ENCODE data around the gene GLIPR2. TPM values are rescaled to one million over a fixed set of nuclear protein-coding genes. Genes with fewer than 3 reads are reported as not detected.

Gene GLIPR2
- total and polyA plus RNA-seq, 2 of the 4 experiments (the other 2 are of a cell fraction): 35.8 to 43.3 TPM

DNA sequence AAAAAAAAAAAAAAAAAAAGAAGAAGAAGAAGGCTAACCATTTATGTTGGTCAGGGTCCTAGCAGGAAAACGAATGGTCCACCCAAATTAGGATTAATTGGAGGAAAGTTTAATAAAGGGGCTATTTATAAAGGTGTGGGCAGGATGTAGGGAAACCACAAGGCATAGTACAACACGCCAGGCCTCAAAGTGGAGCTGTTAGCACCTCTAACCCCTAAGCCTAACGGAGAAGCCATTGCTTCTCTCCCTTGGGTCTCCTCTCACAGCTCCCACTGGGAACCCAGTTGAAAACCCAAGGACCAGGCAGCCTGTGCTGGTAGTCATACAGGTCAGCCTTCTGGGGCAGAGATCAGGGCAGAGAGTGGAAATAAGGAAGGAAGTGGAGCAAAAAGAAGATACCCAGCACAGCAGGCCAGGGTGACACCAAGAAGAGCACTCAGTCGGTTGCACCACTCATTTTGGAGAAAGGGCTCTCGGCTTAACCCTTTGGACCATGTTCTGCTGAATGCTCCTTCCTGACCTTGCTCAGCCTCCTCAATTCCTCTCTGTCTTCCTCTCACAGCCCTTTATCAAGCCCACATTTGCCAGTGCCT is 8.8 kb upstream of the GLIPR2 start:
- H2BK20ac ChIP-seq (ENCODE audit: low read depth, low read length): no peak overlapping the region
- H3K18ac ChIP-seq (ENCODE audit: low read depth, low read length): no peak overlapping the region
- 0 out of 4 replicates have a peak, but pooled peaks cover 0 to under 1% of the 10 kb centered on the region in 2 experiments for H3K79me1 ChIP-seq (ENCODE audit: low read depth in 1 of 2, low read length in 2 of 2)
- H3K23ac ChIP-seq (ENCODE audit: low read depth, low read length): no peak overlapping the region
- H4K91ac ChIP-seq (ENCODE audit: insufficient read depth, low read depth, low read length): no peak overlapping the region
- no peak overlapping the region for H4K8ac ChIP-seq (ENCODE audit: low read depth in 2 of 2, low read length in 2 of 2)
- no peaks in the 10 kb centered on the region; the same call in 1 of the 2 replicates for H3K9me1 ChIP-seq (ENCODE audit: insufficient read depth, low read length)
- H3K36me3 ChIP-seq (ENCODE audit: control insufficient read depth, insufficient read depth, low read length): peaks cover 19% of the 10 kb centered on the region
- no peak overlapping the region for H2BK15ac ChIP-seq (ENCODE audit: low read depth, low read length)
- no peak for ATAC-seq (ENCODE audit: low read depth)
- 100% methylated on average over 1 of the region's 5 CpGs; no CpG with 5 or more reads in 1 of the 2 experiments for WGBS, 2 experiments (ENCODE audit: extremely low coverage in 2 of 2, insufficient read length in 1 of 2)
- H3K9ac ChIP-seq (ENCODE audit: low read depth, low read length): no peak overlapping the region
- in situ Hi-C loops (cut with MboI; ENCODE audit: low sequenced_read_pairs): no loop called here
- H3K14ac ChIP-seq (replicated peaks; ENCODE audit: low read depth, low read length): no peak overlapping the region
- H4K20me1 ChIP-seq (ENCODE audit: insufficient read depth, low read length): no peaks in the 10 kb centered on the region
- no peak for DNase-seq
- no peak overlapping the region for H3K4me3 ChIP-seq (ENCODE audit: insufficient read depth, low read depth, low read length)
- no TSS peak for BruUV-seq (replicated peaks)
- POLR2A ChIA-PET (ENCODE audit: unreplicated experiment): no interaction called here
- H3K56ac ChIP-seq (ENCODE audit: extremely low read depth, insufficient read depth, low read length): no peak overlapping the region
- H3K9me3 ChIP-seq (ENCODE audit: control insufficient read depth, insufficient read depth, low read length): no peaks in the 10 kb centered on the region
- H2AK5ac ChIP-seq (ENCODE audit: low read depth, low read length): no peak overlapping the region
- no peak overlapping the region for H4K5ac ChIP-seq (ENCODE audit: low read depth, low read length)
- no peak overlapping the region for H2AFZ ChIP-seq (replicated peaks; ENCODE audit: low read length, poor library complexity)
- H2BK5ac ChIP-seq (ENCODE audit: low read depth, low read length, poor library complexity, severe bottlenecking): no peak overlapping the region
- CTCF ChIA-PET: no interaction called here
- no peak overlapping the region for H3K4me2 ChIP-seq (ENCODE audit: low read depth, low read length)
- no peak overlapping the region for H3K4ac ChIP-seq (ENCODE audit: low read depth, low read length)
- no peaks in the 10 kb centered on the region for H3K4me1 ChIP-seq (ENCODE audit: control insufficient read depth, insufficient read depth, low read length)
- TF ChIP-seq POLR2A (IDR thresholded peaks at IDR 0.05; ENCODE audit: low read depth, low read length) (no peak), RFX5 (IDR thresholded peaks at IDR 0.05; ENCODE audit: low read depth, low read length) (no peak), CEBPB (IDR thresholded peaks at IDR 0.05; ENCODE audit: low read depth, low read length) (no peak), MAFK (IDR thresholded peaks at IDR 0.05; ENCODE audit: low read depth, low read length) (no peak), NFE2L2 (IDR thresholded peaks at IDR 0.05; ENCODE audit: low read depth, low read length) (no peak), FOS (IDR thresholded peaks at IDR 0.05; ENCODE audit: low read depth, low read length) (no peak)
- dilution Hi-C loops (cut with HindIII; ENCODE audit: low sequenced_read_pairs, unreplicated experiment): no loop called here
- intact Hi-C loops (cut with micrococcal nuclease): no loop called here
- no peaks in the 10 kb centered on the region for H3K27me3 ChIP-seq (ENCODE audit: control insufficient read depth, insufficient read depth, low read length)
- no peak overlapping the region for H2BK120ac ChIP-seq (ENCODE audit: low read depth, low read length)
- no peak overlapping the region for H2AK9ac ChIP-seq (replicated peaks; ENCODE audit: low read depth, low read length, poor library complexity)
- no peak overlapping the region for H3K27ac ChIP-seq (ENCODE audit: insufficient read depth, low read length)
